NCI-H1105 (cell line): ENCODE data around the gene FAM98B.
"Not testable (repeated sequence)": the region's sequence is repeated elsewhere in the genome, so short reads cannot be mapped to it uniquely, and the experiment has no call there.

ENCODE experiments used
- DNase-seq: peaks from one replicate; lab custom pipeline; 2025; lab: John Stamatoyannopoulos, UW

The FAM98B gene

DNA sequence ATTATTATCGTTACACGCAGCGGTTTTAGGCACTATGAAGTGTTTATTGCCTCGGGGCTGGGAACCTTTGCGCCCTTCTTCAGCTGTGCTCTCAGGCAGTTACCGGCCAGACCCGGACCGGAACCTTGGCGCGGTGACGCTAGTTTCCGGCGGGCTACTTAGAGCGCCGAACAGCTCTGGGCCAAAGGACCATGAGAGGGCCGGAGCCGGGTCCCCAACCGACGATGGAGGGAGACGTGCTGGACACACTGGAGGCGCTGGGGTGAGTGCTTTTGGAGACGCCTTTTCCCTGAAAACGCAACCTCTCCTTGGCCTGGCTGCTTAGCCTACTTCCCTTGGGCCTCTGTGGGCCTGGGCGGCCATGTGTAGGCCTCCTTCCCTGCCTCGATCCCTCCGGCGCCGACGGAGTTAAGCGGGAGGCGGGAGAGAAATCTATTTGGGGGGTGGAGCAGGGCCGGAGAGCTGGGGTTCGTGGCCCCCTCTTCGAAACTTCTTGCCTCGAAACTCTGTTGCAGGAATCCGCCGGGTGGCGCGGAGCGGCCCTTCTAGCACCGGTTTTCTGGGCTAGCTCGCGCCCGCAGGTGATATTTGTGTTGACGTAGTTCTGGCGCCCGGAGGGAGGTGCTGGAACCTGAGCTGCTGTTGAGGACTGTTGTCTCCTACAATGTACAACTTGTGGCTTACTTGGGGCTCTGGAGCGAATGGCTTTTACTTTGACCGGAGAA, at the start of gene FAM98B:
Gene FAM98B, plus strand, starts transcription at position 157 of the 725 bp plus-strand sequence. Its CDS starts 35 bp downstream, at position 192.
- DNase-seq: peak; percentile 56

DNA sequence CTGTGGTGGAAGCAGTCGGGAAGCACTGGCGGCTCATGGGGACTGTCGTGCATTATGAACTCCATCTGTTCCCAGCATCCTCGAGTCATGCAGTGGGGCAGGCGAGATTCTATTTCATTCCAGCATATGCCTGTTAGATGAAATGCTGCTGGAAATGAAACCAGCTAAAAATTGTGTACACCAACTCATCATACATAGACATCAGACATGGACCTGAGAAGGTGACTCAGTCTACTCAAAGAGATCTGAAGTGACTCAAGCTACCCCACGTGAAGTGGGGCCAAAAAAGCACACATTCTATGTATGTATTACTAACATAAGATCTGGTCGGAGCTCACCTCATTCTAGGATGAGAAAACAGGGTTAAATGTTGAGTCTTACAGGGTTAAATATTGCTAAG, 47.5 kb upstream of the FAM98B start:
- DNase-seq: no peak

DNA sequence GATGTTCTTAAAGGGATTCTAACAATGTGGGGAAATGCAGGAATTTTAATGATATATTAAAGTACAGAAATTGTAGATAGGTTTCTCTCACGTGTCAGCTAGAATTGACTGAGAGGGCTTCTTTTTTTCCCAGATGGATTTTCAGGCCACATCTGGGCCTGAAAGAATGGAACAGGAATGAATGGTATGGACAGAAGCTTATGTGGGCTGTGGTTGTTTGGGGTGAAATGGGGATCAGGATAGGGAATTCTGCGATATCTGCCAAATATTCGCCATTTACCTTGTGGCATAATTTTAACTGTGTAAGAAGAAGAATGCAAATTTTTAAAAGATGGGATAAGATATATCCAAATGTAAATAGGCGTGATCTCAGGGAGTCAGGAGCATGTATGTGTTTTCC, 45.4 kb upstream of the FAM98B start:
- DNase-seq: no peak

DNA sequence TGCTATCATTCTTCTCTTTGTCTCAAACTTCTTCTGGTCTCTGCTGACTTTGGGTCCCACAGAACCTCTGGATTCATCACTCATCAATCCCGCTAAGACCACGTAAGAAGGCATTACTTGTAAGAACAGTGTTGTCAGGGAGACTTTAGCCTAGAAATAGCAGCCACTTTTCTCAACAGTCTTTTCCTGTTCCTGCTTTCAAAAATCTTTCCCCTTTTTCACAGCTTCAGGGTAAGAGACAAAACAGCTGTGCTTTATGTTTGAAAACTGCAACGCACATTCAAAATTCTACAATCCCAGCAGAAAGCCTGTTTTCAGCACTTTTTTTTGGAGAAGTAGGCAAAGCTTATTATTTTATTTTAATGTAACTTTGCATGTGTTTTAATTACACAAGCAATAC, 42.0 kb upstream of the FAM98B start:
- no peak for DNase-seq

DNA sequence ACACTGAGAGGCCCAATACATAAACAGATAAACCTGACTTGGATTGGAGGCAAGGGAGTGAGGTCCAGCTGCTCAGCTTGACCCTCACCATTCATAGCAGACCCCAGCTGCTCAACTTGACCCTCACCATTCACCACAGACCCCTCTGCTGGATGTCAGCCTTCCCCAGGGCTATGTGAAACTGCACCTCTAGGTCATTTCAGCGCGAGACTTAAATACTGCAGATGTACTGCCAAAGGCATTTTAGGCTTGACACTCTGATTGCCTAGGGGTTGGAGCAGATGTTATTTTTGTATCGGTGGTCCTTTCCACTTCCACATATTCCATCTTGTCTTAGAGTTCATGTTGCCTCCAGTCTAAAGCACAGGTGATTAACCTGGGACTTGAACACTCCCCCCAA, 41.5 kb upstream of the FAM98B start:
- no peak for DNase-seq

DNA sequence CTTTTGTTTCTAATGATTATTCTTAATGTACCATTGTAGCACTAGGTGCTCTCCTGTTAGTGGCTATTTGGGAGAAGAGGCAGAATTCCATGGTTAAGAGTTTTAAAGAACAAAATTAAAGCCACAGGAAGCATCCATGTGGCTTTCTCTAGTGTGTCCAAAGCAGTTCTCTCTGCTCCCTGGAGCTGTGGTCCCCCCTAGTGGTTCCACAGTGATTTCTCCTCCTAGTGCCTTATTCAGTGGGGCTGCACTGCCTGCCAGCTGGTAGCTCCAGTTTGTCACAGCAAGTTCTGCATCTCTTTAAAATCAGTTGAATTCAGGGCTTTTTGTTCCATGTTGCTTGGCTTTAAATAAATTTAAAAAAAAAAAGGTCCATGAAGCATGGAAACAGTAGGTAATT, 39.6 kb upstream of the FAM98B start:
- DNase-seq: no peak

DNA sequence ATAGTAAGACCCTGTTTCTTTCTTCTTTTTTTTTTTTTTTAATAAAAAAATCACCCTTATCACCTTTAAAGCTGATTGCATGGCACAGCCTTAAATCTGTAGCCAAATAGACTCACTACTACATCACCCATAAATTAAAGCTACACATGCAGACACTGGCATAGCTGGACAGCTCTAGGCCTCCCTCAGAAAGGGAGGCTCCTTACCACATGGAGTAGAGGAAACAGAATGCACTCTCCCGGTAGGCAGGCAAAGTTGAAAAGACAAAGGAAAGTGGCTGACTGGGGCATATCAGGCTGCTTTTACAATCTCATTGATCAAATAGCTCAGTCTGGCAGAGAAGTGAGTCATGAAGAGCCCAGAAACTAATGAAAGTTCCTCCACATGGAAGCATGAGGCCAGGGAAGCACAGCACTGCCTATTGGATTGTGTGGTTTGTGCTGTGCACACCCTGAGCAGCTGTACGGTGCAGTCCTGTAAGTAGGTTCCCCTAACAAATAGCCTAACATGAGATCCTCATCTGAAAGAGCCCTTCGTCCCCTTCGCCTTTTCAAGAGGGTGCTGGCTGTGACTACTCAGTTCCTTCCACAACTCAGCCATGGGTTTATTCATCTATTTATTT, 32.7 kb upstream of the FAM98B start:
- no peak for DNase-seq

DNA sequence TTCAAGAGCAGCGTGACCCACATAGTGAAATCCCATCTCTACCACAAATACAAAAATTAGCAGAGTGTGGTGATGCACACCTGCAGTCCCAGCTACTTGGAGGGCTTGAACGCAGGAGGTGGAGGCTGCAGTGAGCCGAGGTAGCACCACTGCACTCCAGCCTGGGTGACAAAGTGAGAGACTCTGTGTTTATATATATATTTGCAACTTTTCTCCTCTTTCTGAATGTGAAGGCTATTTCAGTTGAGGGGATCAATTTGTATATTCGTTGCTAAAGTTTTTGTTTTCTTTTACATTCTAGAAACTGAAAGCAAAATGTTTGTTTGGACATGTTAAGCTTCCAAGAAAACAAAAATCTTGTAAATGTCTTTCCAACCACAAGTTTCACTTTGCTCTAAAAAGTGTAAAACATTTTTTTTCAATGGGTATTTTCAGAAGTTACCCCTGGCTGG, 29.8 kb upstream of the FAM98B start:
- DNase-seq: no peak

DNA sequence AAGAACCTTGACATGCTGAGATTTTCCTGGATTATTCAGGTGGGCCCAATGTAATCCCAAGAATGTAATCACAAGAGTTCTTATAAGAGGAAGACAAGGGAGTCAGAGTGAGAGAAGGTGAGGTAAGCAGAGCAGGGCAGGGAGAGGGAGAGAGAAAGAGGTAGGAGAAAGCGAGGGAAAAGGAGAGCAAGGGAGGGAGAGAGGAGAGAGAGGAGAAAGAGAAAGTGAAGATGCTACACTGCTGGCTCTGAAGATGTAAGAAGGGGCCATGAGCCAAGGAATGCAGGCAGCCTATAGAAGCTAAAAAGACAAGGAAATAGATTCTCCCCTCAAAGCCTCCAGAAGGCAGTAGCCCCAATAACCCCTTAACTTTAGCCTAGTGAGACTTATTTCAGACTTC, 28.7 kb upstream of the FAM98B start:
- DNase-seq: no peak

DNA sequence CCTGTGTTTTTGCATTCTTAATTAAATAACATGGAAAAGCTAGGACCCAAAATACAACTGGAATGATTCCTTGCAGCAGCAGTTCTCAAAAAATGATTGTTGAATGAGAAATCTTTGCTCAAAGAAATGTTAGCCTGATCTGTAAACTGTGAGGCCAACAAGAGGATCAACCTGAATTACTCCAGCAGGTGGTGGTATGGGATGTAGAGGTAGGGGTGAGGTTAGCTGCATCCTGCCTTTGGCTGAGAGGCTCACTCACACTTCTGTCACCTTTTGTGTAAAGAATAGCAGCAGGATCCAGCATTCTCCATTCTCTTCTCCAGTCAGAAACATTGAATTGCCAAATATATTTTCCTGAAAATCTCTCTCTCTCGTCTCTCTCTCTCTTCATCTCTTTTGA, 26.5 kb upstream of the FAM98B start:
- DNase-seq: no peak

DNA sequence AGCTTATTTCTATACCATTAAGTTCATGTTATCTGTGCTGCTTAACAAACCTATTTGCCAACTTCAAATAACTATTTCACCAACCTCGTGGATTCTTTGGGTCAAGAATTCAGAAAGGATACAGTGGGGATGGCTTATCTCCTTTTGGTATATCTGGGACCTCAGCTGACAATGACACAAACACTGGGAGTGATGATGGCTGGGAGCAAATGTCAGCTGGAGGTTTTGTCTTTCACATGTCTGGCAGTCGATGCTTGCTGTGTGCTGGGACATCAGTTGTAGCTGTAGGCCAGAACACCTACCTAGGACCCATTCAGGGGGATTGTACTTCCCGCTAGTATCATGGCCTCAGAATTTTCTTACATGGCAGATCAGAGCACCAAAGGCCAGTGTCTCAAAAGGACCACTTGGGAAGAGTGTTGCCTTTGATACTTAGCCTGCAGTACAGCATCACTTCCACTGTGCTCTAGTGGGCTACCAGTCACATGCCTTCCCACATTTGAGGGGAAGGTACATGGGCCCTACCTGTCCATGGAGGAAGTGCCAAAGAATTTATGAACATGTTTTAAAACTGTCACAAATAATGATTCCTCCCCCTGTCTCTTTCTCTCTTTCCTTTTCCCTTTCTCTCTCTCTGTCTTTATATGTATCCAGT, 23.7 kb upstream of the FAM98B start:
- no peak for DNase-seq

DNA sequence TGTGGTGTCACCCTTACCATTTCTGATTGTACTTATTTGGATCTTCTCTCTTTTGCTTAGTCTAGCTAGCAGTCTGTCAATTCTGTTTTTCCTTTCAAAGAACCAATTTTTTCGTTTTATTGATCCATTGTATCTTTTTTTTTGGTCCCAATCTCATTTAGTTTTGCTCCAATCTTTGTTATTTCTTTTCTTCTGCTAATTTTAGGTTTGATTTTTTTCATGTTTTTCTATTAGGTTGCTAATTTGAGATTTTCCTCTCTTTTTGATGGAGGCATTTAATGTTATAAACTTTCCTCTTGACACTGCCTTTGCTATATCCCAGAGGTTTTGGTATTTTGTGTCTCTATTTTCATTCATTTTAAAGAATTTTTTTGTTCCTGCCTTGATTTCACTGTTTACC, 16.9 kb upstream of the FAM98B start:
- DNase-seq: no peak

DNA sequence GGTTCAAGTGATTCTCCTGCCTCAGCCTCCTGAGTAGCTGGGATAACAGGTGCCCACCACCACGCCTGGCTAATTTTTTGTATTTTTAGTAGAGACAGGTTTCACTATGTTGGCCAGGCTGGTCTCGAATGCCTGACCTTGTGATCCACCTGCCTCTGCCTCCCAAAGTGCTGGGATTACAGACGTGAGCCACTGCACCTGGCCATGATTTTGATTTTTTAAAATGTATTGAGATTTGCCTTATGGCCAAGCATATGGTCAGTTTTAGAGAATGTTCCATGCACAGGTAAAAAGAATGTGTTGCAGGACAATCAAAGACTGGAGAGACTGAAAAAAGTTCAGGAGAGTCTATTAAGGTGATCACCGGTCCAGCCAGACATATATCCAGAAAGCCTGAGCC, 16.3 kb upstream of the FAM98B start:
- not testable (repeated sequence) for DNase-seq

DNA sequence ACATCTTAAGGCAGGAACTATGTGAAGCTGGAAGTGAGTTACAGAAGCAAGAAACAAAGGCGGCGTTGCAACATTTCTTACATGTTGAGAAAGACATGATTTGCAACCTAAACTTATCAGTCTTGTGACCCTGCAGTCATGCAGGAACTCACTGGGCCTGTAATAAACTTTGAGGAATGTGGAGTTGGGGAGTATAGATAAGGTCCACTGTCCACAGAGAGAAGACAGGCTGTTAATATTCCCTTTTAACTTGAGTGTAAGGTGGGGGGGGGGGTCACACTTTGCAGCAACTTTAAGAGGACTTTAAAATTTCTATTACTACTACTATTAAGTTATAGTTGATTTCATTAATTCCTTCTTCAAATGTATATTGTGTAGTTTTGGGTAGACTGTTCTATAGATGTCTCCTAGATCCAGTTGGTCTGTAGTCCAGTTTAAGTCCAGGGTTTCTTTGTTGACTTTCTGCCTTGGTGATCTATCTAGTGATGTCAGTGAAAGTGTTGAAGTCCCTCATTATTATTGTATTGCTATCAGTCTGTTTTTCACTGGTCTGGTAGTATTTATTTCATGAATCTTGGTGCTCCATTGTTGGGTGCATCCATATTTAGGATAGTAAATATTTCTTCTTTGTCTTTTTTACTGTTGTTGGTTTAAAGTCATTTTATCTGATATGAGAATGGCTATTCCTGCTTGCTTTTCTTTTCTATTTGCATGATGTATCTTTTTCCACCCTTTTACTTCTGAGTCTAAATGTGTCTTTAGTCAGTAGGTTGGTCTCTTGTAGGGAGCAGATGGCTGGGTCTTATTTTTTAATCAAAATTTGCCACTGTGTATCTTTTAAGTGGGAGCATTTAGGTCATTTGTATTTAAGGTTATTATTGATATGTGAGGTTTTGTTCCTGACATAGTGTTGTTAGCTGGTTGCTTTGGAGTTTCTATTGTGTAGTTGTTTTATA, 15.6 kb upstream of the FAM98B start:
- DNase-seq: no peak

DNA sequence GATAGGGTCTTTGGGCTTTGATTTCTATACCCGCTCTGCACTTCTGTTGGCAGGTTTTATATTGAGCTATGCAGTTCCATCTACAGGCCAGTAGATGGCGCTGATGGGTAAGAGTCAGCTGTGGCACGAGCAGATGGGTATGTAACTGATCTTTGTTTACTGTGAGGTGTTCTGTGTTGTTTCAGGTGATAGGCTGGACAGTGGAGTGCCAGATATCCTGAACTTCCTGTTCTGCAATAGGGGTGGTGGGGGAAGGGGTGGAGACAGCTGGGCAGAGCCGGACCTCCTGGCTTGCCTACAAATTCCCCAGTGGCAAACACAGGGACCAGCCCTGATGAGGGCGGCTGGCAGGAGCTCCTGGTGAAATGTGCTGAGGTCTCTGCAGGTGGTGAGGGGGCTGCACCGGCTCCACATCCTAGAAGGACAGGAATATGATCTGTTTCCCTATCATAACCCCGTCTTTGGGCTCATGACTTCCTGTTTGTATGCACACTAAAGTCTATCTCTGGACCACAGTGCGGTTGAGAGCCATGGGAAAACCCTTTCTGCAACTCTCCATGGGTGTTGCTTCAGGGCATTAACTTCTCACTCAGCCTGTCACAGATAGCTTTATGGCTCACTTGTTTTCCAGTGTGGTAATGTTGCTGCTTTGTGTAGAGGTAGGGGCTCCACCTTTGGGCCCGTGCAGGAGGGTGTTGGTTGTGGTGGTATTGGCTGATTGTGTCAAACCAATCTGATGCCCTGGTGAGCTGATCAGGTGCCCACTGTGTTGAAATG, 13.4 kb upstream of the FAM98B start:
- DNase-seq: peak; percentile 21

DNA sequence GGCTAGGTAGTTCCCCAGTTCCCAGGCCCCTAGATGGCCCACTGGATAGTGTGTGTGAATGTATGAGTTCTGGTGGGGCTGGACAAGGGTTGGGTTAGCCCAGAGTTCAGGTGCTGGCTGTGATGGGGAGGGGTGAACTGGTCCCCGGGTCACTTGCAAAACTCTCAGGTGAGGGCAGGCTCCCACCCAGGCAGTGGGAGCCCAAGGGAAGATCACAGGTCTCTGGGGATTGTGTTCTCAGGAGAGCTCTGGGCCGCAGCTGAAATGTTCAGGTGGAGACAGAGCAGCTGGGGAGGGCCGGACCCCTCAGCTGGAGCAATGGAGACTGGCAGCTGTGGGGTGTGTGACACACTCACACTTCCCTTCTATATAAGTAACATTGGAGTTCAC, 12.8 kb upstream of the FAM98B start:
- DNase-seq: no peak

DNA sequence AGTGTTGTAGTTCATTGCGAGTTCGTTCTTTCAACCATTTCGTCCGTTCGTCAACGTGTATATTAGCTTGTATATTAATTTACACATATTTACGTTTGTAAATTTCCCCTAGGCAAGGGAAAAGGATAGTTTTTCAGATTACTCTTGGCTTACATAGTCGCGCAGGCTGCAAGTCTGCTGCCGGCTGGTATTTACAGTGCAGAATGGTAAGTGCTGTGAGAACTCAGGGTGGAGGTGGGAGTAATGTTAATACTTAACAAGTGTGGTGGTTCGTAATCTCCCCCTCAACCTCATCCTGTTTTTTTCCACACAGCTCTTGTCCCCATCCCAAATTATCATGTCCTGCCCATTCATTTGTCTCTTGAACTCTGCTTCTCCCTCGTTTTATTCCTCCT, 766 bp downstream of the FAM98B start:
- DNase-seq: no peak

DNA sequence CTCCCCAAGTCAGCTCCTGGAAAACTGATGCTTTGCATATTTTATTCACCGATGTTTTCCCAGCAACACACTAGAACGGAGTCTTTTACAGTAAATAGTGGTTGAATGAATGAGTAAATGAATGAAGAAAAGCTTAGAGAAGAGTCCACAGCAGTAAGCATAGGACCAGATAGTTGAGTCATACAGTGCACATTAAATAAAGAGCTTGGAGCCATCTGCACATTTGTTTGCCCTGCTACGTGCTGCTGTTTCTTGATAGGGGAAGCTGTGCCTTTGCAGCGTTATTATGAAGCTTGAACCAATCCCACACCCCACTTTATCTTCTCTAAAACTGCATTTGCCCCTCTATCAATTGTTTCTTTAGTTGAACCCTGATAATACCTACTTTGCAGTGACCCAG, 1.2 kb downstream of the FAM98B start:
- no peak for DNase-seq

DNA sequence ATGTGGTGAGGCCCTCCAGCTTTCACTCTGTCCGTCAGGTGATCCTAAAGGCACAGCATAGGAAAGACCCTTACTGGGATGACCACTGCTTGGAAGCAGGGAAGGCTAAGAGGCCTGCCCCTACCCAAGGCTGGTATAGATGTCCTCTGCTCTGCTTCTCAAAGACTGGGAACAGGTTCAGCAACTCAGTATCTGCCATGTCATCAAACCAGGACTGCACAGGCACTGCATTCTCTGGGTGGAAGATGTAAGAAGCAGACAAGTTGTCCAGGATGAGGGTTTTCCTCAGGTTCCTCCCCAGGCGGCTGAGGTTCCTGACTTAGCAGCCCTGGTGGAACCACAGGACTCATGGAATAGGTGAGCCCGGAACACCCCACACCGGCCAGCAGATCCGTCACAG, 4.7 kb downstream of the FAM98B start:
- no peak for DNase-seq

DNA sequence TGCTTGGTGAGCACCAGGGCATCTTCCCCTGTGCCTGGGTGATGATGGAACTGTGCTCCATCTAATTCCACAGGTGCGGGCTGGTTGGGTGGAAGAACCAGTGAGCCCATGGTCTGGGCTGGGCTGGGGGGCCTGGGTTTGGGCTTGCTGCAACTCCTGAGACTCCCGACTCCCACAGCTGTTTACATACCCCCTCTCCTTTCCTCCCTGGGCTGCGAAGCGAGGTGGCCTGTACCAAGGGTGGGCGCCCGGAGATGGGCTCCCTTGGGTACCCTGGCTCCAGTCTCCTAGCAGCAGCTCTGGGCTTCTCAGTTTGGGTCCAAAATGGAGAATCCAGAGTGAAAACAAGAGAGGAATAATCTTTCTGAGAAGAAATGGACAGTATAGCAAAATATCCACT, 5.6 kb downstream of the FAM98B start:
- DNase-seq: no peak

DNA sequence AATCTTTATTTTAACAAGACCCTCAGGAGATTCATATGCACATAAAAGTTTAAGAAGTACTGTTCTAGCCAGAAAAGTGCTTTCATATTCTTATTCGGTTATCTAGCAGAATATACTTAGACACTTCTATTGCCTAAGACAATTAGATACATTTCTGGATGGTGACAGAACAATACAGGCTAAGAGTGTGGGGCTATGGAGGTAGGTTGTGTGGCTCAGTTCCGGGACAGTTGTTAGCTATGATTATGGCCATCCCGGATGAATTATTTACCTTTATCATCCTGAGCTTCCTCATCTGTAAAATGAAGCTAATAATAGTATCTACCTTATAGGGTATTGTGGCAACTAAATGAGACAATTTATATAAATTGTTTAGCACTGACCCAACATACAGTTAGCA, 6.6 kb downstream of the FAM98B start:
- DNase-seq: no peak
